T-cell (primary cell): ENCODE results near the gene PCDHGC4. TPM values are rescaled to one million over a fixed set of nuclear protein-coding genes. Genes with fewer than 3 reads are reported as not detected.

ENCODE experiments used
- ATAC-seq, 4 experiments: fragments of 200-7000 bp in 3 of 4; fragments of 150-1000 bp in 1 of 4; cut with Tn5 transposase; replicated peaks in 1 of 4; 1 replicate in 3 of 4; 2 replicates in 1 of 4; pipeline ENCODE4 v1.10.0; 2021; ENCODE audit warnings: moderate library complexity in 3 of 4, mild to moderate bottlenecking in 2 of 4, moderate number of reproducible peaks in 1 of 4
- CTCF ChIA-PET, 2 donors: fragments of 300-600 bp; sonication (Branson Sonifier 250); formaldehyde crosslinking; loops; one replicate each; lab custom pipeline; 2022; ENCODE audit warnings: antibody characterized with exemption in 2 of 2; lab: Charles Lee
- POLR2A ChIA-PET, 2 donors: fragments of 300-600 bp; sonication (Branson Sonifier 250); formaldehyde crosslinking; loops; one replicate each; lab custom pipeline; 2022; ENCODE audit warnings: antibody characterized with exemption in 2 of 2; lab: Charles Lee
- DNase-seq, 35 experiments: peaks; one replicate each; pipeline versions ENCODE4 v3.0.0 to v3.0.0-alpha.2; 2013 to 2023
- H3K27ac ChIP-seq: one replicate; pipeline ENCODE4 v1.5.1; 2013; ENCODE audit warnings: low read length
- H3K27me3 ChIP-seq, 2 experiments: replicated peaks in 1 of 2; 1 replicate in 1 of 2; 2 replicates in 1 of 2; pipeline versions ENCODE4 v1.6.1 to v1.7.0; 2013; ENCODE audit warnings: low read length in 1 of 2, mixed read lengths in 1 of 2; ENCODE audit not compliant: control insufficient read depth in 2 of 2, insufficient read depth in 2 of 2; ENCODE audit errors: extremely low read depth in 1 of 2
- H3K36me3 ChIP-seq, 2 donors: 1 replicate in 1 of 2; 2 replicates in 1 of 2; pipeline versions ENCODE4 v1.6.1 to v1.7.0; 2013; ENCODE audit warnings: low read length in 1 of 2; ENCODE audit not compliant: control insufficient read depth in 2 of 2, insufficient read depth in 1 of 2; ENCODE audit errors: extremely low read depth in 1 of 2
- H3K4me1 ChIP-seq, 2 experiments: 1 replicate in 1 of 2; 2 replicates in 1 of 2; pipeline versions ENCODE4 v1.6.1 to v1.7.0; 2013; ENCODE audit warnings: low read length in 2 of 2, mixed read lengths in 1 of 2; ENCODE audit not compliant: insufficient read depth in 2 of 2, control insufficient read depth in 1 of 2; ENCODE audit errors: extremely low read depth in 1 of 2
- H3K4me3 ChIP-seq, 2 donors: 1 replicate in 1 of 2; 2 replicates in 1 of 2; pipeline versions ENCODE4 v1.5.1 to v1.7.0; 2013; ENCODE audit warnings: mild to moderate bottlenecking in 2 of 2, low read length in 1 of 2, moderate library complexity in 1 of 2; ENCODE audit not compliant: control insufficient read depth in 1 of 2; ENCODE audit errors: extremely low read depth in 1 of 2
- H3K9me3 ChIP-seq: 2 replicates; pipeline ENCODE4 v1.7.0; 2013
- H3K27ac Mint-ChIP-seq, 2 donors: one replicate each; pipeline ENCODE4 v1.8.0; 2020 to 2021; ENCODE audit warnings: mild to moderate bottlenecking in 2 of 2, mixed read lengths in 2 of 2
- H3K27me3 Mint-ChIP-seq, 2 donors: one replicate each; pipeline ENCODE4 v1.8.0; 2021 to 2022; ENCODE audit warnings: mixed read lengths in 2 of 2
- H3K36me3 Mint-ChIP-seq: one replicate; pipeline ENCODE4 v1.8.0; 2021; ENCODE audit warnings: mixed read lengths
- H3K4me1 Mint-ChIP-seq, 3 donors: one replicate each; pipeline ENCODE4 v1.8.0; 2020 to 2022; ENCODE audit warnings: mixed read lengths in 3 of 3, mild to moderate bottlenecking in 1 of 3
- H3K4me3 Mint-ChIP-seq, 3 donors: one replicate each; pipeline ENCODE4 v1.8.0; 2020 to 2022; ENCODE audit warnings: mild to moderate bottlenecking in 3 of 3, mixed read lengths in 3 of 3, moderate library complexity in 3 of 3
- H3K9me3 Mint-ChIP-seq, 3 donors: one replicate each; pipeline ENCODE4 v1.8.0; 2020 to 2022; ENCODE audit warnings: mixed read lengths in 3 of 3
- WGBS: methylation state at CpG from one replicate; pipeline ENCODE4 v1.1.5; 2013; ENCODE audit warnings: missing lambda C conversion rate; ENCODE audit not compliant: insufficient coverage; 5-methylcytosine and 5-hydroxymethylcytosine counted together
- total RNA-seq, 35 experiments: library from RNA in 6 of 35; stranded (reverse) in 6 of 35; fragments of 120-200 nt in 1 of 35; gene quantifications; one replicate each; pipeline versions ENCODE4 v1.2.1 to v1.2.4 and lab custom pipeline; 2013 to 2026

Gene PCDHGC4
- total RNA-seq, 5 donors from 2014 or later (not counting 1 experiment from before 2014, with no cell fraction given): 0.18 to 0.51 TPM; not detected in 3

- no peak within 1 kb of the TSS for H3K4me3 ChIP-seq
- no peak within 1 kb of the TSS for H3K27ac Mint-ChIP-seq
- H3K9me3 ChIP-seq: no peaks in the 10 kb centered on the region
- H3K36me3 Mint-ChIP-seq: no peaks in the 10 kb centered on the region
- H3K36me3 ChIP-seq: no peaks in the 10 kb centered on the region
- peaks cover 3 to 30% of the 10 kb centered on the region in 2 experiments for H3K4me1 ChIP-seq
- H3K4me1 Mint-ChIP-seq: peaks cover 20 to 28% (median 27%) of the 10 kb centered on the region in 3 donors
- ChIA-PET CTCF (interaction anchor here in 1 of 2 donors (1.1 kb wide), 1 partner anchor 16 kb away, joined by 3 read pairs; no protein-coding TSS in a partner anchor), POLR2A (no interaction called here)
- no peaks in the 10 kb centered on the region for H3K9me3 Mint-ChIP-seq
- WGBS: 71% methylated on average over 11 of the region's 14 CpGs
- H3K27ac ChIP-seq: no peak within 1 kb of the TSS
- DNase-seq: no peak
- H3K4me3 Mint-ChIP-seq: no peak within 1 kb of the TSS
- H3K27me3 Mint-ChIP-seq: peaks cover 78 to 91% of the 10 kb centered on the region in 2 donors
- no peak for ATAC-seq
- H3K27me3 ChIP-seq: peaks cover 18 to 86% of the 10 kb centered on the region in 2 experiments
Observed at GRCh38 chr5:141488591-141489561, 4.0 kb downstream of the PCDHGC4 start, which contains the start of gene PCDHGC5. Gene PCDHGC5, plus strand, starts transcription at chr5:141489081. Its CDS starts 160 bp downstream, at chr5:141489241.

GRCh38 chr5:141489841-141490240 lies 5.0 kb downstream of the PCDHGC4 start:
- DNase-seq (no peak), ATAC-seq (no peak)
- POLR2A ChIA-PET: no interaction called here
- WGBS: 83% methylated on average over 10 of the region's 10 CpGs
- Histone ChIP-seq H3K4me1 (peaks cover 3 to 25% of the 10 kb centered on the region in 2 experiments), H3K27ac (no peak overlapping the region), H3K9me3 (no peaks in the 10 kb centered on the region), H3K36me3 (no peaks in the 10 kb centered on the region), H3K4me3 (no peak overlapping the region), H3K27me3 (peaks cover 18 to 90% of the 10 kb centered on the region in 2 experiments)
- CTCF ChIA-PET: no interaction called here
- Mint-ChIP-seq H3K27ac (no peak overlapping the region), H3K4me3 (no peak overlapping the region), H3K27me3 (peaks cover 76 to 91% of the 10 kb centered on the region in 2 donors), H3K36me3 (no peaks in the 10 kb centered on the region), H3K9me3 (no peaks in the 10 kb centered on the region), H3K4me1 (peaks cover 16 to 20% (median 18%) of the 10 kb centered on the region in 3 donors)

GRCh38 chr5:141490271-141490670 lies 5.4 kb downstream of the PCDHGC4 start:
- Histone ChIP-seq H3K27ac (no peak overlapping the region), H3K36me3 (no peaks in the 10 kb centered on the region), H3K27me3 (peaks cover 17 to 90% of the 10 kb centered on the region in 2 experiments), H3K4me1 (peaks cover 2 to 21% of the 10 kb centered on the region in 2 experiments), H3K9me3 (no peaks in the 10 kb centered on the region), H3K4me3 (no peak overlapping the region)
- DNase-seq (no peak), ATAC-seq (no peak)
- Mint-ChIP-seq H3K36me3 (no peaks in the 10 kb centered on the region), H3K9me3 (no peaks in the 10 kb centered on the region), H3K27ac (no peak overlapping the region), H3K4me3 (no peak overlapping the region), H3K4me1 (peaks cover 13 to 17% (median 16%) of the 10 kb centered on the region in 3 donors), H3K27me3 (peaks cover 75 to 90% of the 10 kb centered on the region in 2 donors)
- POLR2A ChIA-PET: no interaction called here
- CTCF ChIA-PET: no interaction called here
- 81% methylated on average over 7 of the region's 10 CpGs for WGBS

- Histone ChIP-seq H3K4me1 (peaks cover 0 to 16% of the 10 kb centered on the region in 2 experiments), H3K36me3 (no peaks in the 10 kb centered on the region), H3K27me3 (peaks cover 14 to 90% of the 10 kb centered on the region in 2 experiments), H3K9me3 (no peaks in the 10 kb centered on the region), H3K4me3 (no peak overlapping the region), H3K27ac (no peak overlapping the region)
- peaks cover 78 to 90% of the 10 kb centered on the region in 2 donors for H3K27me3 Mint-ChIP-seq
- no peaks in the 10 kb centered on the region for H3K36me3 Mint-ChIP-seq
- peak overlapping the region in 1 of 2 donors; percentile 62 for H3K27ac Mint-ChIP-seq
- ChIA-PET POLR2A (no interaction called here), CTCF (no interaction called here)
- H3K4me3 Mint-ChIP-seq: peak overlapping the region in 1 of 3 donors; percentile 24
- 79% methylated on average over 6 of the region's 13 CpGs for WGBS
- DNase-seq (no peak), ATAC-seq (no peak)
- H3K9me3 Mint-ChIP-seq: no peaks in the 10 kb centered on the region
- H3K4me1 Mint-ChIP-seq: peaks cover 14 to 19% (median 18%) of the 10 kb centered on the region in 3 donors
Observed at GRCh38 chr5:141490771-141491170, 5.9 kb downstream of the PCDHGC4 start.

- H3K4me1 ChIP-seq: peaks cover 0 to 16% of the 10 kb centered on the region in 2 experiments
- DNase-seq (no peak), ATAC-seq (no peak)
- Mint-ChIP-seq H3K27me3 (peaks cover 81 to 90% of the 10 kb centered on the region in 2 donors), H3K9me3 (no peaks in the 10 kb centered on the region), H3K27ac (peak overlapping the region in 1 of 2 donors; percentile 62), H3K36me3 (no peaks in the 10 kb centered on the region), H3K4me3 (peak overlapping the region; percentile 53 to 77 (median 73)), H3K4me1 (peaks cover 14 to 19% (median 19%) of the 10 kb centered on the region in 3 donors)
- no peak overlapping the region for H3K27ac ChIP-seq
- CTCF ChIA-PET: no interaction called here
- 9% methylated on average over 60 of the region's 66 CpGs for WGBS
- no peaks in the 10 kb centered on the region for H3K36me3 ChIP-seq
- no peaks in the 10 kb centered on the region for H3K9me3 ChIP-seq
- H3K4me3 ChIP-seq: peak overlapping the region; percentile 15 to 61
- POLR2A ChIA-PET: no interaction called here
- peaks cover 11 to 90% of the 10 kb centered on the region in 2 experiments for H3K27me3 ChIP-seq
Observed at GRCh38 chr5:141491323-141492167, 6.7 kb downstream of the PCDHGC4 start.
